H1 (cell line): Measurements from ENCODE around the gene FRS2. TPM values are rescaled to one million over a fixed set of nuclear protein-coding genes. Genes with fewer than 3 reads are reported as not detected.

Source experiments
- CTCF ChIA-PET: fragments of 300-600 bp; sonication (Branson Sonifier 250); formaldehyde crosslinking; loops from one replicate; lab custom pipeline; 2021; ENCODE audit not compliant: partially characterized antibody; lab: Charles Lee
- POLR2A ChIA-PET: fragments of 300-600 bp; sonication (Branson Sonifier 250); formaldehyde crosslinking; loops from one replicate; lab custom pipeline; 2021; ENCODE audit warnings: inconsistent platforms; ENCODE audit not compliant: partially characterized antibody; lab: Charles Lee
- DNase-seq, 2 experiments: peaks; one replicate each; pipeline versions ENCODE4 v3.0.0 to v3.0.0-alpha.2; 2010 to 2022; ENCODE audit warnings: low spot score in 2 of 2, low read depth in 1 of 2, mixed read lengths in 1 of 2
- FAIRE-seq: peaks from 2 replicates; lab custom pipeline; 2011; peaks lifted over from hg19 to GRCh38; lab: Jason Lieb, UNC
- H2AFZ ChIP-seq: 2 replicates; pipeline ENCODE4 v1.8.1; 2012; ENCODE audit warnings: low read length, inconsistent platforms
- H2AK5ac ChIP-seq: 2 replicates; pipeline ENCODE4 v1.6.1; 2013; ENCODE audit warnings: low read depth, low read length
- H2BK120ac ChIP-seq: replicated peaks from 2 replicates; pipeline ENCODE3; 2013; ENCODE audit warnings: low read depth, low read length, inconsistent platforms
- H2BK12ac ChIP-seq: 2 replicates; pipeline ENCODE4 v1.6.1; 2013; ENCODE audit warnings: low read depth, low read length
- H2BK15ac ChIP-seq: 2 replicates; pipeline ENCODE4 v1.6.1; 2013; ENCODE audit warnings: low read length
- H2BK20ac ChIP-seq: 2 replicates; pipeline ENCODE4 v1.6.1; 2013; ENCODE audit warnings: low read length
- H2BK5ac ChIP-seq: 2 replicates; pipeline ENCODE4 v1.6.1; 2013; ENCODE audit warnings: low read depth, low read length
- H3K14ac ChIP-seq: 2 replicates; pipeline ENCODE4 v1.6.1; 2013; ENCODE audit warnings: inconsistent platforms; ENCODE audit not compliant: insufficient read length
- H3K18ac ChIP-seq: 2 replicates; pipeline ENCODE4 v1.6.1; 2013; ENCODE audit warnings: low read length; ENCODE audit errors: extremely low read depth
- H3K23ac ChIP-seq: 2 replicates; pipeline ENCODE4 v1.6.1; 2013; ENCODE audit warnings: inconsistent platforms; ENCODE audit not compliant: insufficient read length
- H3K23me2 ChIP-seq: 2 replicates; pipeline ENCODE4 v1.6.1; 2013; ENCODE audit warnings: low read depth, low read length
- H3K27ac ChIP-seq: 2 replicates; pipeline ENCODE4 v1.6.1; 2011; ENCODE audit warnings: low read depth, low read length, inconsistent platforms
- H3K27me3 ChIP-seq, 4 experiments: replicated peaks in 1 of 4; 1 replicate in 1 of 4; 2 replicates in 3 of 4; pipeline versions ENCODE4 v1.6.1 to v1.8.1; 2011 to 2013; ENCODE audit warnings: low read length in 3 of 4, mild to moderate bottlenecking in 3 of 4, inconsistent platforms in 2 of 4, mixed read lengths in 2 of 4, moderate library complexity in 1 of 4; ENCODE audit not compliant: control insufficient read depth in 3 of 4, insufficient read depth in 3 of 4; ENCODE audit errors: extremely low read depth in 1 of 4
- H3K36me3 ChIP-seq, 4 experiments: 2 replicates each; pipeline versions ENCODE4 v1.6.1 to v1.8.1; 2011 to 2013; ENCODE audit warnings: mild to moderate bottlenecking in 4 of 4, low read length in 3 of 4, moderate library complexity in 2 of 4, control low read depth in 1 of 4, inconsistent platforms in 1 of 4; ENCODE audit not compliant: insufficient read depth in 4 of 4, control insufficient read depth in 2 of 4
- H3K4ac ChIP-seq: replicated peaks from 2 replicates; pipeline ENCODE3; 2013; ENCODE audit warnings: low read length, low read depth, mixed read lengths, inconsistent platforms; ENCODE audit not compliant: insufficient read length
- H3K4me1 ChIP-seq, 4 experiments: replicated peaks in 1 of 4; 1 replicate in 1 of 4; 2 replicates in 3 of 4; pipeline versions ENCODE4 v1.6.1 to v1.8.1; 2011 to 2013; ENCODE audit warnings: low read length in 3 of 4, inconsistent platforms in 2 of 4, mixed read lengths in 1 of 4; ENCODE audit not compliant: insufficient read depth in 4 of 4, control insufficient read depth in 3 of 4
- H3K4me2 ChIP-seq, 2 experiments: 2 replicates each; pipeline versions ENCODE4 v1.6.1 to v1.8.1; 2011 to 2013; ENCODE audit warnings: low read depth in 2 of 2, low read length in 2 of 2, control low read depth in 1 of 2, inconsistent platforms in 1 of 2, mild to moderate bottlenecking in 1 of 2; ENCODE audit not compliant: insufficient read depth in 1 of 2
- H3K4me3 ChIP-seq, 4 experiments: fragments of 200-600, 300-600 bp in 1 of 4; sonication (generic), shearing (Covaris generic), sonication (Bioruptor Twin) in 1 of 4; 2 replicates each; pipeline versions ENCODE4 v1.5.1 to v1.8.1; 2011 to 2016; ENCODE audit warnings: low read length in 4 of 4, low read depth in 3 of 4, control low read depth in 2 of 4, inconsistent platforms in 2 of 4, mild to moderate bottlenecking in 2 of 4, mixed read lengths in 1 of 4, moderate library complexity in 1 of 4; ENCODE audit not compliant: insufficient read depth in 2 of 4; ENCODE audit errors: extremely low read depth in 1 of 4
- H3K56ac ChIP-seq: replicated peaks from 2 replicates; pipeline ENCODE3; 2013; ENCODE audit warnings: low read depth, mild to moderate bottlenecking, mixed read lengths, low read length, inconsistent platforms; ENCODE audit not compliant: insufficient read length
- H3K79me1 ChIP-seq: 2 replicates; pipeline ENCODE4 v1.6.1; 2013; ENCODE audit warnings: low read depth, low read length, control low read depth
- H3K79me2 ChIP-seq, 2 experiments: 2 replicates each; pipeline versions ENCODE4 v1.6.1 to v1.8.1; 2012 to 2013; ENCODE audit warnings: low read length in 2 of 2, mild to moderate bottlenecking in 2 of 2, inconsistent platforms in 1 of 2; ENCODE audit not compliant: insufficient read depth in 2 of 2, control insufficient read depth in 1 of 2
- H3K9ac ChIP-seq, 4 experiments: replicated peaks in 1 of 4; 1 replicate in 1 of 4; 2 replicates in 3 of 4; pipeline versions ENCODE4 v1.6.1 to v1.8.1; 2011 to 2013; ENCODE audit warnings: low read depth in 3 of 4, low read length in 3 of 4, control low read depth in 2 of 4, mild to moderate bottlenecking in 2 of 4, moderate library complexity in 2 of 4, inconsistent platforms in 1 of 4; ENCODE audit errors: extremely low read depth in 1 of 4
- H3K9me3 ChIP-seq, 2 experiments: 2 replicates each; pipeline versions ENCODE4 v1.6.1 to v1.8.1; 2012 to 2013; ENCODE audit warnings: mild to moderate bottlenecking in 2 of 2, moderate library complexity in 2 of 2, control low read depth in 1 of 2, inconsistent platforms in 1 of 2, low read depth in 1 of 2, low read length in 1 of 2, mixed read lengths in 1 of 2; ENCODE audit not compliant: insufficient read depth in 2 of 2
- H4K20me1 ChIP-seq, 2 experiments: replicated peaks in 1 of 2; 2 replicates each; pipeline versions ENCODE3 to v1.8.1; 2011 to 2013; ENCODE audit warnings: inconsistent platforms in 2 of 2, low read length in 2 of 2, mild to moderate bottlenecking in 1 of 2; ENCODE audit not compliant: insufficient read depth in 2 of 2, control insufficient read depth in 1 of 2
- H4K5ac ChIP-seq: 2 replicates; pipeline ENCODE4 v1.6.1; 2013; ENCODE audit warnings: low read length, low read depth, mixed read lengths, inconsistent platforms; ENCODE audit not compliant: insufficient read length
- H4K8ac ChIP-seq: 2 replicates; pipeline ENCODE4 v1.8.0; 2013; ENCODE audit warnings: mild to moderate bottlenecking, moderate library complexity, low read length, inconsistent platforms; ENCODE audit not compliant: insufficient read depth; ENCODE audit errors: extremely low read depth
- H4K91ac ChIP-seq: replicated peaks from 2 replicates; pipeline ENCODE3; 2013; ENCODE audit warnings: low read length, mixed read lengths, inconsistent platforms; ENCODE audit not compliant: insufficient read length
- ATF3 ChIP-seq: IDR thresholded peaks from 2 replicates; pipeline ENCODE4 v1.6.1; 2011; ENCODE audit warnings: low read depth, mild to moderate bottlenecking, low read length; ENCODE audit not compliant: insufficient read depth
- BACH1 ChIP-seq: IDR thresholded peaks from 2 replicates; pipeline ENCODE4 v1.6.1; 2012; ENCODE audit warnings: low read length, improper control_type of control experiment
- CBX8 ChIP-seq: fragments of 300-800, 300-1000 bp; sonication (generic); IDR thresholded peaks from 2 replicates; pipeline ENCODE4 v1.7.1; 2016; ENCODE audit warnings: low read depth, low read length, borderline replicate concordance
- HDAC2 ChIP-seq, 2 experiments: fragments of 300-600 bp in 1 of 2; sonication (generic) in 1 of 2; IDR thresholded peaks; 2 replicates each; pipeline ENCODE4 v1.6.1; 2011 to 2012; ENCODE audit warnings: low read depth in 2 of 2, low read length in 2 of 2, mild to moderate bottlenecking in 2 of 2, moderate library complexity in 2 of 2, borderline replicate concordance in 1 of 2, inconsistent platforms in 1 of 2
- KDM4A ChIP-seq: IDR thresholded peaks from one replicate; pipeline ENCODE4 v1.7.1; 2012; ENCODE audit warnings: low read depth, mild to moderate bottlenecking, moderate library complexity, low read length, inconsistent platforms; ENCODE audit not compliant: severe bottlenecking
- RXRA ChIP-seq: IDR thresholded peaks from 2 replicates; pipeline ENCODE4 v1.6.1; 2011; ENCODE audit warnings: low read depth, mild to moderate bottlenecking, low read length, moderate library complexity; ENCODE audit not compliant: insufficient read depth
- SIX5 ChIP-seq: IDR thresholded peaks from 2 replicates; pipeline ENCODE4 v1.6.1; 2011; ENCODE audit warnings: mild to moderate bottlenecking, low read depth, low read length
- SP2 ChIP-seq: IDR thresholded peaks from 2 replicates; pipeline ENCODE4 v1.6.1; 2012; ENCODE audit warnings: mild to moderate bottlenecking, low read length, inconsistent platforms
- TEAD4 ChIP-seq: IDR thresholded peaks from 2 replicates; pipeline ENCODE4 v1.6.1; 2012; ENCODE audit warnings: low read depth, low read length, inconsistent platforms, mixed read lengths
- WGBS, 2 experiments: shearing (Covaris generic) in 1 of 2; methylation state at CpG; one replicate each; pipeline versions ENCODE4 v1.1.6 to v1.1.7; 2013 to 2015; ENCODE audit warnings: low lambda C conversion rate in 2 of 2, mixed read lengths in 2 of 2, inconsistent platforms in 1 of 2, low coverage in 1 of 2, missing lambda C conversion rate in 1 of 2; ENCODE audit not compliant: insufficient replicate concordance in 2 of 2, insufficient coverage in 1 of 2, insufficient read length in 1 of 2; ENCODE audit errors: extremely low coverage in 1 of 2, missing lambda C conversion rate in 1 of 2; 5-methylcytosine and 5-hydroxymethylcytosine counted together
- polyA plus RNA-seq, 7 experiments: library from polyadenylated mRNA; depleted of rRNA in 3 of 7; stranded (reverse) in 5 of 7; unstranded in 2 of 7; fragments of >200 nt in 5 of 7; fragments of 200-250 nt in 2 of 7; gene quantifications; 1 replicate in 5 of 7; 2 replicates in 1 of 7; 4 replicates in 1 of 7; pipeline versions ENCODE4 v1.2.1 to v1.2.3, GENCODE V29; 2011 to 2013; ENCODE audit warnings: missing spikeins in 2 of 7, mixed read lengths in 2 of 7
- total RNA-seq: library from RNA; stranded (reverse); fragmentation: NEBNext Ultra II Directional; extraction: Animal tissue kit (Norgen Biotek cat#: 25700); gene quantifications from 2 replicates; pipeline ENCODE4 v1.2.1, GENCODE V29; 2021

The FRS2 gene
- total and polyA plus RNA-seq, 2 of the 8 experiments (the other 6 are each of a cell fraction or from before 2014, with no cell fraction given): 10.3 to 35.8 TPM

GRCh38 chr12:69425417-69425816 is 44.8 kb upstream of the FRS2 start:
- H4K5ac ChIP-seq: no peak overlapping the region
- H2BK20ac ChIP-seq: no peak overlapping the region
- no peak overlapping the region for H2AK5ac ChIP-seq
- no peaks in the 10 kb centered on the region for H3K4me1 ChIP-seq
- FAIRE-seq: no peak
- H3K4me2 ChIP-seq: no peak overlapping the region
- no peak overlapping the region for H2BK15ac ChIP-seq
- H3K4me3 ChIP-seq: no peak overlapping the region
- no peak overlapping the region for H3K14ac ChIP-seq
- no peak overlapping the region for H2BK120ac ChIP-seq
- no peak overlapping the region for H2BK12ac ChIP-seq
- H2BK5ac ChIP-seq: no peak overlapping the region
- H3K23me2 ChIP-seq: no peaks in the 10 kb centered on the region
- no peak for TF ChIP-seq KDM4A
- TF ChIP-seq SIX5: no peak
- no peak for TF ChIP-seq CBX8
- TF ChIP-seq HDAC2 (IDR thresholded peaks at IDR 0.05; ENCODE audit: borderline replicate concordance in 1 of 2, low read depth in 2 of 2, low read length in 2 of 2): no peak
- no peak for TF ChIP-seq ATF3
- TF ChIP-seq BACH1: no peak
- no peak for TF ChIP-seq RXRA
- no peak for TF ChIP-seq TEAD4
- TF ChIP-seq SP2: no peak
- TF ChIP-seq, all 59 proteins: peak for 0
- no peak overlapping the region for H3K27ac ChIP-seq
- no peak overlapping the region for H4K8ac ChIP-seq
- H3K79me2 ChIP-seq: no peaks in the 10 kb centered on the region
- no peak overlapping the region for H4K91ac ChIP-seq
- no peak overlapping the region for H3K4ac ChIP-seq
- ChIA-PET POLR2A (interaction anchor here (0.6 kb wide), 1 partner anchor 105 kb away, joined by 3 read pairs; no protein-coding TSS in a partner anchor), CTCF (no interaction called here)
- H3K9me3 ChIP-seq: no peaks in the 10 kb centered on the region
- no peak overlapping the region for H3K56ac ChIP-seq
- no peak overlapping the region for H3K9ac ChIP-seq
- no peak overlapping the region for H2AFZ ChIP-seq
- no peak for DNase-seq
- no peak overlapping the region for H3K23ac ChIP-seq
- no peaks in the 10 kb centered on the region for H3K36me3 ChIP-seq
- H3K79me1 ChIP-seq: no peaks in the 10 kb centered on the region
- no peak overlapping the region for H3K18ac ChIP-seq
- no peaks in the 10 kb centered on the region for H3K27me3 ChIP-seq
- WGBS, 2 experiments: 93% methylated on average over 3 of the region's 3 CpGs; no CpG with 5 or more reads in 1 of the 2 experiments
- H4K20me1 ChIP-seq: no peaks in the 10 kb centered on the region
